Duodenal mucosa (tissue), 2 donors: Measurements from ENCODE around the gene LSM14A.

ENCODE experiments used
- H3K27ac ChIP-seq: one replicate; pipeline ENCODE4 v1.7.0; 2013; ENCODE audit warnings: low read depth, low read length
- H3K27me3 ChIP-seq, 2 donors: one replicate each; pipeline ENCODE4 v1.7.0; 2013; ENCODE audit warnings: low read length in 2 of 2, control low read depth in 1 of 2; ENCODE audit not compliant: insufficient read depth in 2 of 2, control insufficient read depth in 1 of 2
- H3K36me3 ChIP-seq, 2 donors: one replicate each; pipeline ENCODE4 v1.7.0; 2013; ENCODE audit warnings: low read length in 2 of 2, control low read depth in 1 of 2; ENCODE audit not compliant: insufficient read depth in 2 of 2, control insufficient read depth in 1 of 2
- H3K4me1 ChIP-seq, 2 donors: one replicate each; pipeline ENCODE4 v1.7.0; 2013; ENCODE audit warnings: low read length in 2 of 2, control low read depth in 1 of 2; ENCODE audit not compliant: insufficient read depth in 2 of 2, control insufficient read depth in 1 of 2
- H3K4me3 ChIP-seq, 2 donors: one replicate each; pipeline ENCODE4 v1.7.0; 2013; ENCODE audit warnings: low read length in 2 of 2, low read depth in 1 of 2
- H3K9ac ChIP-seq, 2 donors: one replicate each; pipeline ENCODE4 v1.7.0; 2013; ENCODE audit warnings: low read length in 2 of 2, low read depth in 1 of 2
- H3K9me3 ChIP-seq, 2 donors: one replicate each; pipeline ENCODE4 v1.7.0; 2013; ENCODE audit warnings: low read length in 2 of 2, control low read depth in 1 of 2; ENCODE audit not compliant: control insufficient read depth in 1 of 2

LSM14A gene

GRCh38 chr19:34275705-34276104 lies 103.4 kb downstream of the LSM14A start:
- H3K4me3 ChIP-seq: no peak overlapping the region
- H3K9ac ChIP-seq: no peak overlapping the region
- peaks cover 0 to 8% of the 10 kb centered on the region in 2 donors for H3K4me1 ChIP-seq
- H3K36me3 ChIP-seq: no peaks in the 10 kb centered on the region
- no peaks in the 10 kb centered on the region for H3K27me3 ChIP-seq
- H3K9me3 ChIP-seq: no peaks in the 10 kb centered on the region
- no peak overlapping the region for H3K27ac ChIP-seq

GRCh38 chr19:34276614-34277013 lies 104.3 kb downstream of the LSM14A start:
- Histone ChIP-seq H3K9ac (no peak overlapping the region), H3K4me3 (no peak overlapping the region), H3K4me1 (peaks cover 0 to 8% of the 10 kb centered on the region in 2 donors), H3K27ac (no peak overlapping the region), H3K36me3 (peaks cover 0 to 3% of the 10 kb centered on the region in 2 donors), H3K9me3 (no peaks in the 10 kb centered on the region), H3K27me3 (no peaks in the 10 kb centered on the region)

GRCh38 chr19:34277244-34277643 lies 104.9 kb downstream of the LSM14A start:
- H3K27me3 ChIP-seq: no peaks in the 10 kb centered on the region
- no peaks in the 10 kb centered on the region for H3K9me3 ChIP-seq
- no peak overlapping the region for H3K9ac ChIP-seq
- H3K4me1 ChIP-seq: peaks cover 0 to 8% of the 10 kb centered on the region in 2 donors
- H3K27ac ChIP-seq: no peak overlapping the region
- no peak overlapping the region for H3K4me3 ChIP-seq
- peaks cover 0 to 3% of the 10 kb centered on the region in 2 donors for H3K36me3 ChIP-seq

GRCh38 chr19:34278783-34279182 lies 106.5 kb downstream of the LSM14A start:
- H3K9ac ChIP-seq: no peak overlapping the region
- no peak overlapping the region for H3K4me3 ChIP-seq
- H3K27ac ChIP-seq: no peak overlapping the region
- H3K36me3 ChIP-seq: peaks cover 0 to 3% of the 10 kb centered on the region in 2 donors
- no peaks in the 10 kb centered on the region for H3K9me3 ChIP-seq
- no peaks in the 10 kb centered on the region for H3K27me3 ChIP-seq
- peaks cover 0 to 8% of the 10 kb centered on the region in 2 donors for H3K4me1 ChIP-seq
